GM12874 (cell line): ENCODE measurements around the gene RUNX1.

Experiments used
- CTCF ChIP-seq: IDR thresholded peaks from 2 replicates; pipeline ENCODE4 v1.5.1; 2011; ENCODE audit warnings: low read depth, mild to moderate bottlenecking, control low read depth, low read length, moderate library complexity; ENCODE audit not compliant: insufficient read depth

RUNX1 gene

GRCh38 chr21:35038772-35039319 lies 10.3 kb downstream of the RUNX1 start:
- no peak for TF ChIP-seq CTCF

- no peak for TF ChIP-seq CTCF
These were observed 11.7 kb downstream of the RUNX1 start for GRCh38 chr21:35037384-35037765.

- TF ChIP-seq CTCF, result no peak
These were observed 12.4 kb downstream of the RUNX1 start for GRCh38 chr21:35036465-35037383.

- no peak for TF ChIP-seq CTCF
These were observed 13.5 kb downstream of the RUNX1 start for GRCh38 chr21:35035581-35035980.

- TF ChIP-seq CTCF, result no peak
These were observed 14.0 kb downstream of the RUNX1 start for GRCh38 chr21:35035116-35035515.

- TF ChIP-seq CTCF, result no peak
These were observed 14.7 kb downstream of the RUNX1 start for GRCh38 chr21:35034203-35034926.
